AG08396 (cell line): ENCODE data around the gene YIPF1.

Source experiments
- DNase-seq: peaks from one replicate; pipeline ENCODE4 v3.0.0; 2012; ENCODE audit warnings: low spot score, mixed read lengths

Gene YIPF1

GRCh38 chr1:53889304-53890298 is at the start of gene YIPF1:
TSS of gene YIPF1 (minus strand) at chr1:53889797. CDS start at chr1:53888937, 860 bp downstream.
- DNase-seq, result peak; percentile 92

- DNase-seq, result peak; percentile 20
These were observed 48.7 kb upstream of the YIPF1 start for GRCh38 chr1:53938136-53938830.

- DNase-seq, result no peak
These were observed 46.8 kb upstream of the YIPF1 start for GRCh38 chr1:53936430-53936829.

GRCh38 chr1:53934170-53934765 is 44.7 kb upstream of the YIPF1 start:
- no peak for DNase-seq

GRCh38 chr1:53931523-53931922 is 41.9 kb upstream of the YIPF1 start:
- DNase-seq, result no peak

- no peak for DNase-seq
These were observed 41.3 kb upstream of the YIPF1 start for GRCh38 chr1:53930932-53931331.

GRCh38 chr1:53929246-53929960 is 39.8 kb upstream of the YIPF1 start:
- DNase-seq, result no peak

- DNase-seq, result no peak
These were observed 37.8 kb upstream of the YIPF1 start for GRCh38 chr1:53927376-53927881.

GRCh38 chr1:53919675-53920066 is 30.1 kb upstream of the YIPF1 start:
- DNase-seq, result no peak

- DNase-seq, result no peak
These were observed 28.7 kb upstream of the YIPF1 start for GRCh38 chr1:53918343-53918742.

GRCh38 chr1:53913352-53914033 is 23.9 kb upstream of the YIPF1 start:
- no peak for DNase-seq

- DNase-seq, result no peak
These were observed 21.8 kb upstream of the YIPF1 start for GRCh38 chr1:53911442-53911841.

- DNase-seq, result peak; percentile 35
These were observed 20.3 kb upstream of the YIPF1 start for GRCh38 chr1:53909946-53910345.

- no peak for DNase-seq
These were observed 16.5 kb upstream of the YIPF1 start for GRCh38 chr1:53906121-53906520.

GRCh38 chr1:53905509-53905908 is 15.9 kb upstream of the YIPF1 start:
- DNase-seq, result no peak

GRCh38 chr1:53902235-53903138 is 12.9 kb upstream of the YIPF1 start:
- DNase-seq, result no peak

GRCh38 chr1:53899708-53900107 is 10.1 kb upstream of the YIPF1 start:
- no peak for DNase-seq

GRCh38 chr1:53899206-53899628 is 9.6 kb upstream of the YIPF1 start:
- peak; percentile 30 for DNase-seq

GRCh38 chr1:53896635-53897229 is 7.1 kb upstream of the YIPF1 start:
- DNase-seq, result peak; percentile 60

- no peak for DNase-seq
These were observed 5.8 kb upstream of the YIPF1 start for GRCh38 chr1:53895421-53895820.
